SK-N-SH (cell line): ENCODE data around the gene MAPKBP1. TPM values are rescaled to one million over a fixed set of nuclear protein-coding genes. Genes with fewer than 3 reads are reported as not detected.

ENCODE experiments used
- CTCF ChIA-PET: fragments of 300-600, 350-600 bp; formaldehyde crosslinking; extraction: SDS; loops from one replicate; lab custom pipeline; 2021; lab: Yijun Ruan, JAX
- POLR2A ChIA-PET: fragments of 350-600 bp; sonication (Branson Sonifier 250); formaldehyde crosslinking; extraction: SDS; loops from one replicate; lab custom pipeline; 2020; ENCODE audit warnings: antibody characterized with exemption, inconsistent platforms; lab: Yijun Ruan, JAX
- DNase-seq: peaks from one replicate; pipeline ENCODE4 v3.0.0; 2012
- H2AFZ ChIP-seq: fragments of 200-600 bp; sonication (generic); 2 replicates; pipeline ENCODE4 v1.8.1; 2016; ENCODE audit warnings: antibody characterized with exemption, mild to moderate bottlenecking, low read depth
- H3F3A ChIP-seq: fragments of 200-600 bp; sonication (generic); replicated peaks from 2 replicates; pipeline ENCODE3; 2016; ENCODE audit warnings: antibody characterized with exemption, mild to moderate bottlenecking; ENCODE audit not compliant: insufficient read depth
- H3K27ac ChIP-seq, 2 experiments: fragments of 200-500 bp in 1 of 2; fragments of 200-600 bp in 1 of 2; sonication (Bioruptor generic) in 1 of 2; sonication (generic), shearing (Covaris generic) in 1 of 2; 2 replicates each; pipeline versions ENCODE4 v1.5.1 to v1.6.1; 2014 to 2016; ENCODE audit warnings: low read depth in 2 of 2, inconsistent platforms in 1 of 2, low read length in 1 of 2, mild to moderate bottlenecking in 1 of 2, mixed read lengths in 1 of 2
- H3K27me3 ChIP-seq: fragments of 200-600 bp; sonication (generic), shearing (Covaris generic); 2 replicates; pipeline ENCODE4 v1.6.1; 2016; ENCODE audit warnings: mixed run types; ENCODE audit not compliant: insufficient read depth
- H3K36me3 ChIP-seq, 2 experiments: fragments of 200-500 bp in 1 of 2; fragments of 200-600 bp in 1 of 2; sonication (Bioruptor generic) in 1 of 2; sonication (generic) in 1 of 2; replicated peaks in 1 of 2; 2 replicates each; pipeline versions ENCODE3 to v1.5.1; 2014 to 2016; ENCODE audit warnings: low read length in 1 of 2, mild to moderate bottlenecking in 1 of 2; ENCODE audit not compliant: insufficient read depth in 2 of 2, control insufficient read depth in 1 of 2
- H3K4me1 ChIP-seq, 2 experiments: fragments of 200-500 bp in 1 of 2; fragments of 200-600 bp in 1 of 2; sonication (Bioruptor generic) in 1 of 2; sonication (generic), shearing (Covaris generic) in 1 of 2; 2 replicates each; pipeline versions ENCODE4 v1.5.1 to v1.6.1; 2014 to 2016; ENCODE audit warnings: low read depth in 1 of 2, low read length in 1 of 2, mixed run types in 1 of 2; ENCODE audit not compliant: insufficient read depth in 2 of 2, control insufficient read depth in 1 of 2
- H3K4me2 ChIP-seq: fragments of 200-600 bp; sonication (generic), shearing (Covaris generic); 2 replicates; pipeline ENCODE4 v1.6.1; 2017; ENCODE audit warnings: mixed run types
- H3K4me3 ChIP-seq, 2 experiments: fragments of 200-500 bp in 1 of 2; fragments of 200-600 bp in 1 of 2; sonication (Bioruptor generic) in 1 of 2; sonication (generic), shearing (Covaris generic) in 1 of 2; 2 replicates each; pipeline versions ENCODE4 v1.5.1 to v1.8.1; 2014 to 2016; ENCODE audit warnings: low read depth in 2 of 2, inconsistent platforms in 1 of 2, low read length in 1 of 2, mild to moderate bottlenecking in 1 of 2, mixed read lengths in 1 of 2, moderate library complexity in 1 of 2
- H3K79me2 ChIP-seq: fragments of 200-600 bp; sonication (generic); 2 replicates; pipeline ENCODE4 v1.8.1; 2017; ENCODE audit warnings: mild to moderate bottlenecking; ENCODE audit not compliant: insufficient read depth
- H3K9ac ChIP-seq: fragments of 200-600 bp; sonication (generic); 2 replicates; pipeline ENCODE4 v1.6.1; 2017; ENCODE audit warnings: mixed run types
- H3K9me2 ChIP-seq: fragments of 200-600 bp; sonication (generic); 2 replicates; pipeline ENCODE4 v1.6.1; 2017; ENCODE audit warnings: mixed run types
- H3K9me3 ChIP-seq: fragments of 200-600 bp; sonication (generic); 2 replicates; pipeline ENCODE4 v1.6.1; 2017; ENCODE audit warnings: mixed run types, mild to moderate bottlenecking, moderate library complexity
- H4K20me1 ChIP-seq: fragments of 200-600 bp; sonication (generic); 2 replicates; pipeline ENCODE4 v1.6.1; 2017; ENCODE audit warnings: mild to moderate bottlenecking, mixed run types; ENCODE audit not compliant: insufficient read depth
- ELF1 ChIP-seq: IDR thresholded peaks from 2 replicates; pipeline ENCODE4 v1.4.0; 2012
- EP300 ChIP-seq, 2 experiments: IDR thresholded peaks; 2 replicates each; pipeline versions ENCODE4 v1.4.0 to v1.6.1; 2012; ENCODE audit warnings: borderline replicate concordance in 1 of 2, low read depth in 1 of 2, low read length in 1 of 2
- EZH2phosphoT487 ChIP-seq: fragments of 200-600 bp; sonication (generic); IDR thresholded peaks from 2 replicates; pipeline ENCODE4 v1.6.1; 2017; ENCODE audit warnings: low read depth, mixed run types, mild to moderate bottlenecking, antibody characterized with exemption, moderate library complexity, borderline replicate concordance
- FOXJ3 ChIP-seq: sonication (generic); formaldehyde crosslinking; IDR thresholded peaks from 2 replicates; pipeline ENCODE4 v1.5.1; 2020; ENCODE audit warnings: mild to moderate bottlenecking, missing genetic modification reagents
- GABPA ChIP-seq: IDR thresholded peaks from 2 replicates; pipeline ENCODE4 v1.4.0; 2012; ENCODE audit warnings: low read depth, mild to moderate bottlenecking
- GATA2 ChIP-seq: sonication (generic); formaldehyde crosslinking; IDR thresholded peaks from 2 replicates; pipeline ENCODE4 v1.5.0; 2020; ENCODE audit warnings: mild to moderate bottlenecking, missing genetic modification reagents
- JUND ChIP-seq: IDR thresholded peaks from 2 replicates; pipeline ENCODE4 v1.4.0; 2012
- MAX ChIP-seq: IDR thresholded peaks from 2 replicates; pipeline ENCODE4 v1.4.0; 2012; ENCODE audit warnings: low read depth
- MXI1 ChIP-seq: IDR thresholded peaks from 2 replicates; pipeline ENCODE4 v1.6.1; 2012; ENCODE audit warnings: mild to moderate bottlenecking, low read depth, low read length, improper control_type of control experiment
- NFIC ChIP-seq: IDR thresholded peaks from 2 replicates; pipeline ENCODE4 v1.4.0; 2012; ENCODE audit warnings: borderline replicate concordance
- POLR2AphosphoS5 ChIP-seq: IDR thresholded peaks from 2 replicates; pipeline ENCODE4 v1.6.1; 2012; ENCODE audit warnings: low read depth, low read length
- RAD21 ChIP-seq: IDR thresholded peaks from 2 replicates; pipeline ENCODE4 v1.6.1; 2012; ENCODE audit warnings: mild to moderate bottlenecking, low read length
- RCOR1 ChIP-seq: fragments of 150-350 bp; IDR thresholded peaks from 2 replicates; pipeline ENCODE4 v1.6.1; 2017; ENCODE audit warnings: antibody characterized with exemption, low read length
- REST ChIP-seq: IDR thresholded peaks from 2 replicates; pipeline ENCODE4 v1.6.1; 2012; ENCODE audit warnings: mild to moderate bottlenecking, low read depth, low read length, moderate library complexity
- RFX5 ChIP-seq: IDR thresholded peaks from 2 replicates; pipeline ENCODE4 v1.6.1; 2012; ENCODE audit warnings: mild to moderate bottlenecking, improper control_type of control experiment, low read length
- RXRA ChIP-seq: IDR thresholded peaks from 2 replicates; pipeline ENCODE4 v1.4.0; 2012; ENCODE audit warnings: low read depth, mild to moderate bottlenecking, borderline replicate concordance
- SIN3A ChIP-seq: IDR thresholded peaks from 2 replicates; pipeline ENCODE4 v1.6.1; 2012; ENCODE audit warnings: low read depth, mild to moderate bottlenecking, low read length, moderate library complexity, borderline replicate concordance
- TCF12 ChIP-seq: IDR thresholded peaks from 2 replicates; pipeline ENCODE4 v1.4.0; 2012
- USF1 ChIP-seq: IDR thresholded peaks from 2 replicates; pipeline ENCODE4 v1.4.0; 2012; ENCODE audit warnings: low read depth, borderline replicate concordance
- WGBS: methylation state at CpG from one replicate; pipeline ENCODE4 v1.1.6; 2017; ENCODE audit warnings: low lambda C conversion rate; 5-methylcytosine and 5-hydroxymethylcytosine counted together
- polyA plus RNA-seq, 3 experiments: library from polyadenylated mRNA; depleted of rRNA; stranded (reverse); fragments of >200 nt; gene quantifications; 2 replicates each; pipeline ENCODE4 v1.2.3, GENCODE V29; 2012
- TF ChIP-seq, protein P1 (sequence below): fragments of 150-350 bp; IDR thresholded peaks from 2 replicates; pipeline ENCODE4 v1.6.1; 2017; ENCODE audit warnings: antibody characterized with exemption, low read length, low read depth, borderline replicate concordance
- TF ChIP-seq, protein P2 (sequence below): fragments of 200-600 bp; sonication (generic); IDR thresholded peaks from 2 replicates; pipeline ENCODE4 v1.6.1; 2017; ENCODE audit warnings: antibody characterized with exemption, mild to moderate bottlenecking, moderate library complexity
- TF ChIP-seq, protein P3 (sequence below): IDR thresholded peaks from 2 replicates; pipeline ENCODE4; 2012

MAPKBP1 gene
- polyA plus RNA-seq, 1 of the 3 experiments (the other 2 are of a cell fraction) = 5.2 TPM

DNA sequence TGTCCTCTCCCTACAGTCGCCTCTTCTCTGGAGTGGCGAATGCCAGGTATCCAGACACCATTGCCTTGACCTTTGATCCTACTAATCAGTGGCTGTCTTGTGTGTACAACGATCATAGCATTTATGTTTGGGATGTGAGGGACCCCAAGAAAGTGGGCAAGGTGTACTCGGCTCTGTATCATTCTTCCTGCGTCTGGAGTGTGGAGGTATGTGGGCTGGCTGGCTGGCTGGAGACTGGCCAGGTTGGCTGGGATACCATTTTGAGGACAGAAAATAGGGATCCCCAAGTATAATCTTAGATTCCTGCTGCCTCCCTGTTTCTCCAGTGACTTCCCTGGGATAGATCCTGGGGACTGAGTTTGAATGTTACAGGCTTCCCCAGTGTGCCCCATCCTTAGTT lies 40.2 kb downstream of the MAPKBP1 start:
- no peak overlapping the region for H3K4me3 ChIP-seq
- H3F3A ChIP-seq = no peaks in the 10 kb centered on the region
- no peak for DNase-seq
- no peaks in the 10 kb centered on the region for H3K9me2 ChIP-seq
- H3K9me3 ChIP-seq = no peaks in the 10 kb centered on the region
- ChIA-PET CTCF (no interaction called here), POLR2A (no interaction called here)
- WGBS = 95% methylated on average over 5 of the region's 5 CpGs
- H3K79me2 ChIP-seq = no peaks in the 10 kb centered on the region
- H3K36me3 ChIP-seq = peaks cover 0 to 54% of the 10 kb centered on the region in 2 experiments
- H3K27me3 ChIP-seq = no peaks in the 10 kb centered on the region
- no peak for TF ChIP-seq TCF12
- TF ChIP-seq FOXJ3 (CRISPR knock-in tag) = no peak
- no peak for TF ChIP-seq MAX
- TF ChIP-seq EP300 (IDR thresholded peaks at IDR 0.05; ENCODE audit: borderline replicate concordance in 1 of 2, low read depth in 1 of 2, low read length in 1 of 2) = no peak
- TF ChIP-seq REST = no peak
- no peak for TF ChIP-seq JUND
- no peak for TF ChIP-seq USF1
- TF ChIP-seq EZH2phosphoT487 = no peak
- no peaks in the 10 kb centered on the region for H4K20me1 ChIP-seq
- no peak overlapping the region for H3K9ac ChIP-seq
- no peaks in the 10 kb centered on the region for H3K4me1 ChIP-seq
- H3K27ac ChIP-seq = no peak overlapping the region
- H3K4me2 ChIP-seq = no peak overlapping the region
- H2AFZ ChIP-seq = no peak overlapping the region

- Histone ChIP-seq H3K36me3 (peaks cover 0 to 71% of the 10 kb centered on the region in 2 experiments), H3K4me1 (no peaks in the 10 kb centered on the region), H4K20me1 (no peaks in the 10 kb centered on the region), H2AFZ (no peak overlapping the region), H3K27ac (no peak overlapping the region), H3K9me3 (no peaks in the 10 kb centered on the region), H3K27me3 (no peaks in the 10 kb centered on the region), H3K79me2 (no peaks in the 10 kb centered on the region), H3F3A (no peaks in the 10 kb centered on the region), H3K9me2 (no peaks in the 10 kb centered on the region), H3K9ac (no peak overlapping the region), H3K4me2 (no peak overlapping the region), H3K4me3 (no peak overlapping the region)
- WGBS = 97% methylated on average over 9 of the region's 9 CpGs
- POLR2A ChIA-PET = no interaction called here
- CTCF ChIA-PET = interaction anchor here (1.7 to 4.3 kb wide), 2 partner anchors 88 to 213 kb away, joined by 5 to 17 read pairs; no protein-coding TSS in a partner anchor
- DNase-seq = no peak
- TF ChIP-seq GABPA (no peak), RXRA (no peak), MXI1 (no peak), POLR2AphosphoS5 (no peak), RFX5 (no peak), ELF1 (no peak), NFIC (no peak), SIN3A (no peak), RAD21 (no peak), RCOR1 (no peak), GATA2 (CRISPR knock-in tag) (no peak)
- TF ChIP-seq, protein P1, sequence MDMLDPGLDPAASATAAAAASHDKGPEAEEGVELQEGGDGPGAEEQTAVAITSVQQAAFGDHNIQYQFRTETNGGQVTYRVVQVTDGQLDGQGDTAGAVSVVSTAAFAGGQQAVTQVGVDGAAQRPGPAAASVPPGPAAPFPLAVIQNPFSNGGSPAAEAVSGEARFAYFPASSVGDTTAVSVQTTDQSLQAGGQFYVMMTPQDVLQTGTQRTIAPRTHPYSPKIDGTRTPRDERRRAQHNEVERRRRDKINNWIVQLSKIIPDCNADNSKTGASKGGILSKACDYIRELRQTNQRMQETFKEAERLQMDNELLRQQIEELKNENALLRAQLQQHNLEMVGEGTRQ = no peak
- TF ChIP-seq, protein P2, sequence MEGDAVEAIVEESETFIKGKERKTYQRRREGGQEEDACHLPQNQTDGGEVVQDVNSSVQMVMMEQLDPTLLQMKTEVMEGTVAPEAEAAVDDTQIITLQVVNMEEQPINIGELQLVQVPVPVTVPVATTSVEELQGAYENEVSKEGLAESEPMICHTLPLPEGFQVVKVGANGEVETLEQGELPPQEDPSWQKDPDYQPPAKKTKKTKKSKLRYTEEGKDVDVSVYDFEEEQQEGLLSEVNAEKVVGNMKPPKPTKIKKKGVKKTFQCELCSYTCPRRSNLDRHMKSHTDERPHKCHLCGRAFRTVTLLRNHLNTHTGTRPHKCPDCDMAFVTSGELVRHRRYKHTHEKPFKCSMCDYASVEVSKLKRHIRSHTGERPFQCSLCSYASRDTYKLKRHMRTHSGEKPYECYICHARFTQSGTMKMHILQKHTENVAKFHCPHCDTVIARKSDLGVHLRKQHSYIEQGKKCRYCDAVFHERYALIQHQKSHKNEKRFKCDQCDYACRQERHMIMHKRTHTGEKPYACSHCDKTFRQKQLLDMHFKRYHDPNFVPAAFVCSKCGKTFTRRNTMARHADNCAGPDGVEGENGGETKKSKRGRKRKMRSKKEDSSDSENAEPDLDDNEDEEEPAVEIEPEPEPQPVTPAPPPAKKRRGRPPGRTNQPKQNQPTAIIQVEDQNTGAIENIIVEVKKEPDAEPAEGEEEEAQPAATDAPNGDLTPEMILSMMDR = no peak
- TF ChIP-seq, protein P3, sequence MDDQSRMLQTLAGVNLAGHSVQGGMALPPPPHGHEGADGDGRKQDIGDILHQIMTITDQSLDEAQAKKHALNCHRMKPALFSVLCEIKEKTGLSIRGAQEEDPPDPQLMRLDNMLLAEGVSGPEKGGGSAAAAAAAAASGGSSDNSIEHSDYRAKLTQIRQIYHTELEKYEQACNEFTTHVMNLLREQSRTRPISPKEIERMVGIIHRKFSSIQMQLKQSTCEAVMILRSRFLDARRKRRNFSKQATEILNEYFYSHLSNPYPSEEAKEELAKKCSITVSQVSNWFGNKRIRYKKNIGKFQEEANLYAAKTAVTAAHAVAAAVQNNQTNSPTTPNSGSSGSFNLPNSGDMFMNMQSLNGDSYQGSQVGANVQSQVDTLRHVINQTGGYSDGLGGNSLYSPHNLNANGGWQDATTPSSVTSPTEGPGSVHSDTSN = no peak
Observed at GRCh38 chr15:41816788-41817187, 42.5 kb downstream of the MAPKBP1 start.
